ENCODE results near the gene POLL.

DNA sequence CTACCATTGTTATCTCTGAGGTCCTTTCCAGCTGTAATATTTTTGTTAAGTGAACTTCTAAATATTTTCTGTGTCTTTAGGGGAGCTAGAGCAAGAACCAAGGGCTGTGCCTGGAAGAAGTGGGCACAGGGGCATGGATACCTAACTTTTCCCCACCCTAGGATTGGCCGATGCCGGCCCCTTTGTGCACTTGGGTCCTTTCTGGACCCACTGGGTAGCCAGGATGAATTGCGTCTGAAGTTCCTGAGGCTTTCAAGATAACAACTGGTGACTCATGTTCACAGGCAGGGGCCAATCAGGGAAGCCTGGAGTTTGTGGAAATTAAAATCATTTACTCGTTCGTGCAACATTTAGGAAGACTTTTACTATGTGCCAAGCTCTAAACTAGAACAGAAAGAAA is 822 bp upstream of the POLL start:
- TF ChIP-seq POLR2A (IDR thresholded peaks at IDR 0.05), result no peak
- TF ChIP-seq, protein P1, sequence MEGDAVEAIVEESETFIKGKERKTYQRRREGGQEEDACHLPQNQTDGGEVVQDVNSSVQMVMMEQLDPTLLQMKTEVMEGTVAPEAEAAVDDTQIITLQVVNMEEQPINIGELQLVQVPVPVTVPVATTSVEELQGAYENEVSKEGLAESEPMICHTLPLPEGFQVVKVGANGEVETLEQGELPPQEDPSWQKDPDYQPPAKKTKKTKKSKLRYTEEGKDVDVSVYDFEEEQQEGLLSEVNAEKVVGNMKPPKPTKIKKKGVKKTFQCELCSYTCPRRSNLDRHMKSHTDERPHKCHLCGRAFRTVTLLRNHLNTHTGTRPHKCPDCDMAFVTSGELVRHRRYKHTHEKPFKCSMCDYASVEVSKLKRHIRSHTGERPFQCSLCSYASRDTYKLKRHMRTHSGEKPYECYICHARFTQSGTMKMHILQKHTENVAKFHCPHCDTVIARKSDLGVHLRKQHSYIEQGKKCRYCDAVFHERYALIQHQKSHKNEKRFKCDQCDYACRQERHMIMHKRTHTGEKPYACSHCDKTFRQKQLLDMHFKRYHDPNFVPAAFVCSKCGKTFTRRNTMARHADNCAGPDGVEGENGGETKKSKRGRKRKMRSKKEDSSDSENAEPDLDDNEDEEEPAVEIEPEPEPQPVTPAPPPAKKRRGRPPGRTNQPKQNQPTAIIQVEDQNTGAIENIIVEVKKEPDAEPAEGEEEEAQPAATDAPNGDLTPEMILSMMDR (IDR thresholded peaks at IDR 0.05), result no peak

Measured in heart left ventricle (tissue), 13 donors.